Renal cortical epithelial cell (primary cell): ENCODE data around the gene KBTBD7. TPM values are rescaled to one million over a fixed set of nuclear protein-coding genes. Genes with fewer than 3 reads are reported as not detected.

ENCODE experiments used
- total RNA-seq: library from RNA; depleted of rRNA; stranded (reverse); fragments of >200 nt; gene quantifications from 2 replicates; pipeline ENCODE4 v1.2.3, GENCODE V29; 2014

The KBTBD7 gene
- total RNA-seq, 1 donor from 2014 or later = 15.7 TPM

Other genes starting within 250 kb of the KBTBD7 start
- 75.2 and 122 TPM in 2 replicates for gene ELF1, start 175.3 kb downstream of the KBTBD7 start, total RNA-seq
- gene WBP4, start 133.1 kb downstream of the KBTBD7 start, total RNA-seq = 16.4 and 17.4 TPM in 2 replicates
- gene KBTBD6, start 61.8 kb downstream of the KBTBD7 start, total RNA-seq = 7.1 and 17.7 TPM in 2 replicates
- gene MTRF1, start 69.0 kb upstream of the KBTBD7 start, total RNA-seq = 7.3 and 15.9 TPM in 2 replicates
- 5.2 and 21.6 TPM in 2 replicates for gene NAA16, start 116.7 kb upstream of the KBTBD7 start, total RNA-seq